ENCODE results near the gene KLHL29. TPM values are rescaled to one million over a fixed set of nuclear protein-coding genes. Genes with fewer than 3 reads are reported as not detected.
A peak's percentile ranks its signal among the peaks of the same experiment; 100 is the strongest.

Gene KLHL29
- polyA plus RNA-seq, 3 donors = 0.03 TPM; not detected in 2

DNA sequence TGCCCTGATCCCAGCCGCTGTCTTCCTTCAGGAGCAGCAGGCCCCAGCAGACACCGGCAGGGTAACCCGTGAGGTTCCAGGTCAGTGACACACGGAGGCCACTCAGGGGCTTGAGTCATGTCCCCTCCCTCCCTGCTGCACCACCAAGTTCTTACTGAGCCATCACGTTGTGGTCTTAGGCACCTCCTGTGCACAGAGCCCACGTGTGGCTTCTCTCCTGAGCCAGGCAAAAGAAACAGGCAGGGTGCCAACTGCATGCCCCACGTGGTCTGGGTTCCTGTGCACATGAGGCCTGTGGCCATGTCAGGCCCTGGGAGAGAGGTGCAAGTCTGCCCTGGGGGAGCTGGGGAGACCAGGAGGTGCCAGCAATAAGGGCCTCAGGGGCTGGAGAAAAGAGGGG is 264.8 kb downstream of the KLHL29 start:
- Histone ChIP-seq H3K4me2 (replicated peaks; ENCODE audit: extremely low read depth, low read length, poor library complexity, severe bottlenecking) (no peak overlapping the region), H3K36me3 (replicated peaks in 1 of 2; ENCODE audit: control insufficient read depth in 1 of 2, insufficient read depth in 2 of 2, low read length in 2 of 2) (no peaks in the 10 kb centered on the region), H3K9me3 (replicated peaks in 1 of 2; ENCODE audit: control insufficient read depth in 1 of 2, insufficient read depth in 1 of 2, low read length in 2 of 2) (peaks cover 0 to 2% of the 10 kb centered on the region in 2 donors), H3K27ac (ENCODE audit: low read depth in 1 of 2, low read length in 2 of 2) (no peak overlapping the region), H3K4me3 (replicated peaks in 1 of 3; ENCODE audit: low read depth in 2 of 3, low read length in 3 of 3) (no peak overlapping the region), H4K20me1 (ENCODE audit: insufficient read depth, low read length) (no peaks in the 10 kb centered on the region), H3K79me2 (ENCODE audit: insufficient read depth, low read length) (no peaks in the 10 kb centered on the region), H3K4me1 (ENCODE audit: control insufficient read depth in 1 of 2, insufficient read depth in 2 of 2, low read length in 2 of 2) (peaks cover 0 to 2% of the 10 kb centered on the region in 2 donors), H2AFZ (ENCODE audit: insufficient read depth, low read depth, low read length, poor library complexity, severe bottlenecking) (no peak overlapping the region), H3K9ac (ENCODE audit: insufficient read depth, low read length, poor library complexity, severe bottlenecking) (no peak overlapping the region), H3K27me3 (ENCODE audit: control insufficient read depth in 2 of 2, insufficient read depth in 2 of 2, low read length in 2 of 2) (no peaks in the 10 kb centered on the region)
- H3K9me3 Mint-ChIP-seq = peaks cover 0 to 3% (median 2%) of the 10 kb centered on the region in 7 donors
- H3K36me3 Mint-ChIP-seq = no peaks in the 10 kb centered on the region
- 21% methylated on average over 7 of the region's 7 CpGs for WGBS (ENCODE audit: insufficient coverage)
- no peak for DNase-seq
- peaks cover 0 to 9% (median 5%) of the 10 kb centered on the region in 3 donors for H3K27me3 Mint-ChIP-seq (ENCODE audit: low read depth in 3 of 3)
- TF ChIP-seq, protein P1, sequence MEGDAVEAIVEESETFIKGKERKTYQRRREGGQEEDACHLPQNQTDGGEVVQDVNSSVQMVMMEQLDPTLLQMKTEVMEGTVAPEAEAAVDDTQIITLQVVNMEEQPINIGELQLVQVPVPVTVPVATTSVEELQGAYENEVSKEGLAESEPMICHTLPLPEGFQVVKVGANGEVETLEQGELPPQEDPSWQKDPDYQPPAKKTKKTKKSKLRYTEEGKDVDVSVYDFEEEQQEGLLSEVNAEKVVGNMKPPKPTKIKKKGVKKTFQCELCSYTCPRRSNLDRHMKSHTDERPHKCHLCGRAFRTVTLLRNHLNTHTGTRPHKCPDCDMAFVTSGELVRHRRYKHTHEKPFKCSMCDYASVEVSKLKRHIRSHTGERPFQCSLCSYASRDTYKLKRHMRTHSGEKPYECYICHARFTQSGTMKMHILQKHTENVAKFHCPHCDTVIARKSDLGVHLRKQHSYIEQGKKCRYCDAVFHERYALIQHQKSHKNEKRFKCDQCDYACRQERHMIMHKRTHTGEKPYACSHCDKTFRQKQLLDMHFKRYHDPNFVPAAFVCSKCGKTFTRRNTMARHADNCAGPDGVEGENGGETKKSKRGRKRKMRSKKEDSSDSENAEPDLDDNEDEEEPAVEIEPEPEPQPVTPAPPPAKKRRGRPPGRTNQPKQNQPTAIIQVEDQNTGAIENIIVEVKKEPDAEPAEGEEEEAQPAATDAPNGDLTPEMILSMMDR (IDR thresholded peaks at IDR 0.05) = no peak
- H3K4me3 Mint-ChIP-seq = no peak overlapping the region
- intact Hi-C loops (cut with micrococcal nuclease) = no loop called here
- peaks cover 7% of the 10 kb centered on the region for H3K4me1 Mint-ChIP-seq
- peak overlapping the region in 1 of 7 donors; percentile 25 for H3K27ac Mint-ChIP-seq

DNA sequence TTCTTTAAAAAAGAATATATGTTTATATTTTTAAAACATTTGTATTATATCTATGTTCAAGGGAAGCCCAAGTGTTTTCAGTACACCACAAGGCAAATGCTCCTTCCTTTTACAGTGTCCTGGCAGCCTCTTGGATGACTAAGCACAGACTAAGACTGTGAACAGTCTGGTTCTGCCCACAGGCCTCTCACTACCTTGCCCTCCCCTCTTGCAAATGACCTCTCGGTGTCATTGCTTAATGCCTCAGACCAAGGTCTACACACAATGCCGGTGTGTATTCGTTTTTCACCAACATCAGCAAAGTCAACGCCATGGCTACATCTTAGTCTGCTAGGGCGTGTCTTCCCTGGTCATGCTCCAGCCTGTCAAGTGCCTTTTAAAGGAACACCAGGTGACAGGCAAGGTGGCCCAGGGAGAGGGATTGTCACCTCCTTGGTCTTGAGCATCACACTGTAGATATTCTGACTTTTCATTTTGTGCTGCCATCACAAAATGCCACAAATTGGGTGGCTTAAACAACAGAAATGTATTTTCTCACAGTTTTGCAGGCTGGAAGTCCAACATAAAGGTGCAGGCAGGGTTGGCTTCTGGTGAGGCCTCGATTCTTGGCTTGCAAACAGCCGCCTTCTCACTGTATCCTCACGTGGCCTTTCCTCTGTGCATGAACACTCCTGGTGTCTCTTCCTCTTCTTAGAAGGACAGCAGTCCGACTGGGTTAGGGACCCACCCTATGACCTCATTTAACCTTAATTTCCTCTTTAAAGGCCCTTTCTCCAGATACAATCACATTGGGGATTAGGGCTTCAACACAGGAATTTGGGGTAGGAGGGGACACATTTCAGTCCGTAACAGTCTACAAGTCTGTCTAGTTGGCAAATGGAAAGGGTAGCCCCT is 266.5 kb downstream of the KLHL29 start:
- Histone ChIP-seq H3K4me1 (ENCODE audit: control insufficient read depth in 1 of 2, insufficient read depth in 2 of 2, low read length in 2 of 2) (peaks cover 0 to 2% of the 10 kb centered on the region in 2 donors), H3K4me3 (replicated peaks in 1 of 3; ENCODE audit: low read depth in 2 of 3, low read length in 3 of 3) (no peak overlapping the region), H3K79me2 (ENCODE audit: insufficient read depth, low read length) (no peaks in the 10 kb centered on the region), H3K4me2 (replicated peaks; ENCODE audit: extremely low read depth, low read length, poor library complexity, severe bottlenecking) (no peak overlapping the region), H3K9ac (ENCODE audit: insufficient read depth, low read length, poor library complexity, severe bottlenecking) (no peak overlapping the region), H3K9me3 (replicated peaks in 1 of 2; ENCODE audit: control insufficient read depth in 1 of 2, insufficient read depth in 1 of 2, low read length in 2 of 2) (peaks cover 0 to 2% of the 10 kb centered on the region in 2 donors), H2AFZ (ENCODE audit: insufficient read depth, low read depth, low read length, poor library complexity, severe bottlenecking) (no peak overlapping the region), H3K36me3 (replicated peaks in 1 of 2; ENCODE audit: control insufficient read depth in 1 of 2, insufficient read depth in 2 of 2, low read length in 2 of 2) (no peaks in the 10 kb centered on the region), H3K27me3 (ENCODE audit: control insufficient read depth in 2 of 2, insufficient read depth in 2 of 2, low read length in 2 of 2) (no peaks in the 10 kb centered on the region), H3K27ac (ENCODE audit: low read depth in 1 of 2, low read length in 2 of 2) (no peak overlapping the region), H4K20me1 (ENCODE audit: insufficient read depth, low read length) (no peaks in the 10 kb centered on the region)
- Mint-ChIP-seq H3K36me3 (no peaks in the 10 kb centered on the region), H3K27ac (no peak overlapping the region), H3K4me1 (peaks cover 7% of the 10 kb centered on the region), H3K9me3 (peaks cover 0 to 3% (median 2%) of the 10 kb centered on the region in 7 donors), H3K4me3 (no peak overlapping the region), H3K27me3 (ENCODE audit: low read depth in 3 of 3) (peaks cover under 1 to 9% (median 8%) of the 10 kb centered on the region in 3 donors)
- WGBS (ENCODE audit: insufficient coverage) = 76% methylated on average over 8 of the region's 10 CpGs
- intact Hi-C loops (cut with micrococcal nuclease) = no loop called here
- TF ChIP-seq, protein P1 (IDR thresholded peaks at IDR 0.05) = no peak
- DNase-seq = no peak
